GM23248 (cell line): ENCODE measurements around the gene PCSK5.

Experiments used
- EZH2 ChIP-seq: fragments of 200-600 bp; sonication (generic); IDR thresholded peaks from 2 replicates; pipeline ENCODE4 v1.6.1; 2018; ENCODE audit warnings: antibody characterized with exemption, mild to moderate bottlenecking; ENCODE audit not compliant: insufficient read depth, poor library complexity, severe bottlenecking
- EZH2phosphoT487 ChIP-seq: fragments of 200-600 bp; sonication (generic); IDR thresholded peaks from 2 replicates; pipeline ENCODE4 v1.6.1; 2018; ENCODE audit warnings: antibody characterized with exemption, moderate library complexity, mild to moderate bottlenecking, low read depth; ENCODE audit not compliant: insufficient read depth

DNA sequence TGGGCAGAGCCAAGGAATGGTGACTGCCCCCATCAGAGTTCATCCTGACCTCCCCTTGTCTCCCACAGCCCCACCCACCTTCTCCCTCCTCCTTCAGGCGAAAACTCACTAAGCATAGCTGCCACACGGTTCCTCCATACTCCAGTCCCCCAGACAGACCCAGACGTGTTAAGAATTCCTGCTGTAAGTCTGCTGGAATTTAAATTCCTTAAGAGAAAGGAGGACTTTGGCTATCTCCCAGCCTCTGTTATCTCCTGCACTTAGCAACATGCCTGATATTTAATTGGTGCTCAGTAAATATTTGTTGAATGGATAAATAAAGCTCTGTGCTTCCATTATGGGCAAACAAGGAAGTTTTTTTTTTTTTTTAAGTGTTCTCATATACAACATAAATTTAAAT lies 290.1 kb downstream of the PCSK5 start:
- TF ChIP-seq EZH2 (no peak), EZH2phosphoT487 (no peak)
